ENCODE measurements around the gene GABRR2.
"Not testable (repeated sequence)": the region's sequence is repeated elsewhere in the genome, so short reads cannot be mapped to it uniquely, and the experiment has no call there.

The GABRR2 gene

GRCh38 chr6:89237158-89237557 is 77.9 kb downstream of the GABRR2 start:
- no peak for DNase-seq (ENCODE audit: low read depth)
- no peak overlapping the region for H3K4me3 ChIP-seq (ENCODE audit: low read depth, low read length)
- TF ChIP-seq CTCF (IDR thresholded peaks at IDR 0.05; ENCODE audit: low read depth, low read length, missing control alignments) = no peak
- in situ Hi-C loops (cut with HindIII; ENCODE audit: low sequenced_read_pairs) = loop anchor here (25.0 kb wide), 1 partner anchor 250 kb away; no protein-coding TSS in a partner anchor

- not testable (repeated sequence) for DNase-seq (ENCODE audit: low read depth); H3K4me3 ChIP-seq (ENCODE audit: low read depth, low read length)
- in situ Hi-C loops (cut with HindIII; ENCODE audit: low sequenced_read_pairs) = loop anchor here (25.0 kb wide), 1 partner anchor 246 kb away; no protein-coding TSS in a partner anchor
Observed at GRCh38 chr6:89233605-89234004, 81.5 kb downstream of the GABRR2 start.

DNA sequence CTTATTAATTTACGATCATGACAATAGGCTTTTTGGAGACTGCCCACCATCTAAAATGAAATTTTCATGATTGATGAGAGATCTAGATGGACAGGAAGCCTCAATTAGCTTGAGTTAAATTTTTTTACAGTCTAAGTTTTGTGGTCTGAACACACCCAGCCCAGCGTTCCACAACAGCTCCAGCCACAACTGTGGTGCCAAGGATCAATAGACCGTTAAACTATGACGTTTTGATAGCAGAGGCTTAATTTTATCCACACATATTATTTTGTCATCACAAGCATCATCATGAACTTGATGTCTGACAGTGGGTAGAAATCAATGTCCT is 92.4 kb downstream of the GABRR2 start:
- DNase-seq (ENCODE audit: low read depth) = no peak
- TF ChIP-seq CTCF (IDR thresholded peaks at IDR 0.05; ENCODE audit: low read depth, low read length, missing control alignments) = no peak
- in situ Hi-C loops (cut with HindIII; ENCODE audit: low sequenced_read_pairs) = no loop called here
- no peak overlapping the region for H3K4me3 ChIP-seq (ENCODE audit: low read depth, low read length)

DNA sequence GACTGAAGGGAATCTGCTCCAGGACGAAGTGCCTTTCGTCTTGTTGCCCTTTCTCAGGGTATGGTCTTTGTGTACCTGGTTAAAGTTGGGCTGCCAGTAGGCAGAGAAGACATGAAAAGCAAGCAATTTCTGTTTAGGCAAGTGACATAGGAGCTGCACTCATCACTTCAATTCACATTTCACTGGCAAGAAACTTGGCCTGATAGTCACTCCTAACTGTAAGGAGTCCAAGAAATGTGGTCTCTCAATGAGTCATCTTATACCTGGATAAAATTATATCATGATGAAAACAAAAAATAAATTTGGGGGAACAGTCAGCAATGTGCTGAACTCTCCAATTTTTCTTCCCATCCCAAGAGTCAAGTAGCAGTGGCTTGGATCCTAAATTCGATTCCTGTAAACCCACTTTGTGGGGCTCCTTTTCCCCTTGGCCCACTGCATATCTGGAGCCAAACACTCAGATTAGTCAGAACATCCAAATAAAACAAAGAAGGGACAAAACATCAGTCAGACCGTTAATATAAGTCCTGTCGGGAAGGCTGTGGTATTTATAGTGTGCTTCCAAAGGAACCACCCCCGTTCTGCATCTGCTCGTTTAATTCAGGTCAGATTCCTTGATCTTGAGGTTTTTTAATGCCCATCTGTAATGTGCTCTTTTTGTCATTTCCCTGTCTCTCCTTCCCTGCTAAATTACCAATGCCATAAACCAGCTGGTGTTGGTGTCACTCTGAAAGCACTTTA is 93.0 kb downstream of the GABRR2 start:
- TF ChIP-seq CTCF (IDR thresholded peaks at IDR 0.05; ENCODE audit: low read depth, low read length, missing control alignments) = no peak
- in situ Hi-C loops (cut with HindIII; ENCODE audit: low sequenced_read_pairs) = no loop called here
- no peak for DNase-seq (ENCODE audit: low read depth)
- H3K4me3 ChIP-seq (ENCODE audit: low read depth, low read length) = no peak overlapping the region

GRCh38 chr6:89221129-89221528 is 94.0 kb downstream of the GABRR2 start:
- no peak overlapping the region for H3K4me3 ChIP-seq (ENCODE audit: low read depth, low read length)
- no peak for DNase-seq (ENCODE audit: low read depth)
- in situ Hi-C loops (cut with HindIII; ENCODE audit: low sequenced_read_pairs) = no loop called here
- no peak for TF ChIP-seq CTCF (IDR thresholded peaks at IDR 0.05; ENCODE audit: low read depth, low read length, missing control alignments)

GRCh38 chr6:89217299-89217910 is 97.7 kb downstream of the GABRR2 start, which contains the start of gene GABRR1:
TSS of gene GABRR1 (minus strand) at chr6:89217358. CDS start at chr6:89217322, 36 bp downstream.
- H3K4me3 ChIP-seq (ENCODE audit: low read depth, low read length) = no peak within 1 kb of the TSS
- TF ChIP-seq CTCF (IDR thresholded peaks at IDR 0.05; ENCODE audit: low read depth, low read length, missing control alignments) = no peak
- in situ Hi-C loops (cut with HindIII; ENCODE audit: low sequenced_read_pairs) = no loop called here
- no peak for DNase-seq (ENCODE audit: low read depth)

GRCh38 chr6:89216411-89216810 is 98.7 kb downstream of the GABRR2 start:
- TF ChIP-seq CTCF (IDR thresholded peaks at IDR 0.05; ENCODE audit: low read depth, low read length, missing control alignments) = no peak
- DNase-seq (ENCODE audit: low read depth) = no peak
- in situ Hi-C loops (cut with HindIII; ENCODE audit: low sequenced_read_pairs) = no loop called here
- no peak overlapping the region for H3K4me3 ChIP-seq (ENCODE audit: low read depth, low read length)
